Measurements from ENCODE around the gene RCOR2.

GRCh38 chr11:63920126-63920938 lies 3.4 kb upstream of the RCOR2 start:
- TF ChIP-seq, protein P1, sequence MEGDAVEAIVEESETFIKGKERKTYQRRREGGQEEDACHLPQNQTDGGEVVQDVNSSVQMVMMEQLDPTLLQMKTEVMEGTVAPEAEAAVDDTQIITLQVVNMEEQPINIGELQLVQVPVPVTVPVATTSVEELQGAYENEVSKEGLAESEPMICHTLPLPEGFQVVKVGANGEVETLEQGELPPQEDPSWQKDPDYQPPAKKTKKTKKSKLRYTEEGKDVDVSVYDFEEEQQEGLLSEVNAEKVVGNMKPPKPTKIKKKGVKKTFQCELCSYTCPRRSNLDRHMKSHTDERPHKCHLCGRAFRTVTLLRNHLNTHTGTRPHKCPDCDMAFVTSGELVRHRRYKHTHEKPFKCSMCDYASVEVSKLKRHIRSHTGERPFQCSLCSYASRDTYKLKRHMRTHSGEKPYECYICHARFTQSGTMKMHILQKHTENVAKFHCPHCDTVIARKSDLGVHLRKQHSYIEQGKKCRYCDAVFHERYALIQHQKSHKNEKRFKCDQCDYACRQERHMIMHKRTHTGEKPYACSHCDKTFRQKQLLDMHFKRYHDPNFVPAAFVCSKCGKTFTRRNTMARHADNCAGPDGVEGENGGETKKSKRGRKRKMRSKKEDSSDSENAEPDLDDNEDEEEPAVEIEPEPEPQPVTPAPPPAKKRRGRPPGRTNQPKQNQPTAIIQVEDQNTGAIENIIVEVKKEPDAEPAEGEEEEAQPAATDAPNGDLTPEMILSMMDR (IDR thresholded peaks at IDR 0.05): no peak
- TF ChIP-seq POLR2A (IDR thresholded peaks at IDR 0.05) (no peak), EP300 (IDR thresholded peaks at IDR 0.05) (no peak)

Data from gastroesophageal sphincter (tissue), 3 donors.